Measurements from ENCODE around the gene C11orf54. TPM values are rescaled to one million over a fixed set of nuclear protein-coding genes. Genes with fewer than 3 reads are reported as not detected.

C11orf54 gene
- polyA plus RNA-seq, 3 donors, result 8.3 to 23.6 (median 14.1) TPM

- Mint-ChIP-seq H3K36me3 (peaks cover 82 to 93% of the 10 kb centered on the region in 2 donors), H3K4me1 (no peaks in the 10 kb centered on the region), H3K4me3 (no peak overlapping the region), H3K27ac (no peak overlapping the region), H3K9me3 (no peaks in the 10 kb centered on the region), H3K27me3 (ENCODE audit: low read depth in 3 of 3) (no peaks in the 10 kb centered on the region)
- Histone ChIP-seq H2AFZ (ENCODE audit: insufficient read depth, low read depth, low read length, poor library complexity, severe bottlenecking) (no peak overlapping the region), H3K79me2 (ENCODE audit: insufficient read depth, low read length) (no peaks in the 10 kb centered on the region), H3K9me3 (replicated peaks in 1 of 2; ENCODE audit: control insufficient read depth in 1 of 2, insufficient read depth in 1 of 2, low read length in 2 of 2) (no peaks in the 10 kb centered on the region), H3K9ac (ENCODE audit: insufficient read depth, low read length, poor library complexity, severe bottlenecking) (no peak overlapping the region), H3K36me3 (replicated peaks in 1 of 2; ENCODE audit: control insufficient read depth in 1 of 2, insufficient read depth in 2 of 2, low read length in 2 of 2) (peaks cover 63 to 96% of the 10 kb centered on the region in 2 donors), H3K4me3 (replicated peaks in 1 of 3; ENCODE audit: low read depth in 2 of 3, low read length in 3 of 3) (no peak overlapping the region), H3K27me3 (ENCODE audit: control insufficient read depth in 2 of 2, insufficient read depth in 2 of 2, low read length in 2 of 2) (no peaks in the 10 kb centered on the region), H3K4me1 (ENCODE audit: control insufficient read depth in 1 of 2, insufficient read depth in 2 of 2, low read length in 2 of 2) (no peaks in the 10 kb centered on the region), H3K27ac (ENCODE audit: low read depth in 1 of 2, low read length in 2 of 2) (no peak overlapping the region), H3K4me2 (replicated peaks; ENCODE audit: extremely low read depth, low read length, poor library complexity, severe bottlenecking) (no peak overlapping the region), H4K20me1 (ENCODE audit: insufficient read depth, low read length) (no peaks in the 10 kb centered on the region)
- intact Hi-C loops (cut with micrococcal nuclease), result no loop called here
- TF ChIP-seq CTCF (IDR thresholded peaks at IDR 0.05), result no peak
- no peak for DNase-seq
- 100% methylated on average over 2 of the region's 3 CpGs for WGBS (ENCODE audit: insufficient coverage)
Observed at GRCh38 chr11:93700830-93701229, 40.6 kb upstream of the C11orf54 start.

- H4K20me1 ChIP-seq (ENCODE audit: insufficient read depth, low read length), result no peaks in the 10 kb centered on the region
- no peak overlapping the region for H3K27ac ChIP-seq (ENCODE audit: low read depth in 1 of 2, low read length in 2 of 2)
- H3K27ac Mint-ChIP-seq, result no peak overlapping the region
- H3K9me3 Mint-ChIP-seq, result peaks cover 2 to 14% (median 7%) of the 10 kb centered on the region in 7 donors
- H3K4me1 Mint-ChIP-seq, result no peaks in the 10 kb centered on the region
- 100% methylated on average over 1 of the region's 2 CpGs for WGBS (ENCODE audit: insufficient coverage)
- H3K4me2 ChIP-seq (replicated peaks; ENCODE audit: extremely low read depth, low read length, poor library complexity, severe bottlenecking), result no peak overlapping the region
- H3K4me3 ChIP-seq (replicated peaks in 1 of 3; ENCODE audit: low read depth in 2 of 3, low read length in 3 of 3), result no peak overlapping the region
- peaks cover 8% of the 10 kb centered on the region for H3K79me2 ChIP-seq (ENCODE audit: insufficient read depth, low read length)
- no peak for DNase-seq
- no peaks in the 10 kb centered on the region for H3K27me3 Mint-ChIP-seq (ENCODE audit: low read depth in 3 of 3)
- H3K27me3 ChIP-seq (ENCODE audit: control insufficient read depth in 2 of 2, insufficient read depth in 2 of 2, low read length in 2 of 2), result no peaks in the 10 kb centered on the region
- H2AFZ ChIP-seq (ENCODE audit: insufficient read depth, low read depth, low read length, poor library complexity, severe bottlenecking), result no peak overlapping the region
- H3K9me3 ChIP-seq (replicated peaks in 1 of 2; ENCODE audit: control insufficient read depth in 1 of 2, insufficient read depth in 1 of 2, low read length in 2 of 2), result peaks cover 0 to 3% of the 10 kb centered on the region in 2 donors
- no peak overlapping the region for H3K4me3 Mint-ChIP-seq
- TF ChIP-seq CTCF (IDR thresholded peaks at IDR 0.05), result no peak
- peaks cover 75 to 88% of the 10 kb centered on the region in 2 donors for H3K36me3 Mint-ChIP-seq
- no peak overlapping the region for H3K9ac ChIP-seq (ENCODE audit: insufficient read depth, low read length, poor library complexity, severe bottlenecking)
- H3K4me1 ChIP-seq (ENCODE audit: control insufficient read depth in 1 of 2, insufficient read depth in 2 of 2, low read length in 2 of 2), result no peaks in the 10 kb centered on the region
- H3K36me3 ChIP-seq (replicated peaks in 1 of 2; ENCODE audit: control insufficient read depth in 1 of 2, insufficient read depth in 2 of 2, low read length in 2 of 2), result peaks cover 58 to 94% of the 10 kb centered on the region in 2 donors
- intact Hi-C loops (cut with micrococcal nuclease), result no loop called here
Observed at GRCh38 chr11:93704237-93704636, 37.2 kb upstream of the C11orf54 start.

Data from CD14-positive monocyte (primary cell).